Choroid plexus epithelial cell (primary cell): Measurements from ENCODE around the gene PPP1CA.

ENCODE experiments used
- DNase-seq: peaks from one replicate; pipeline ENCODE4 v3.0.0-alpha.2; 2010; ENCODE audit warnings: low read depth
- H3K4me3 ChIP-seq: 2 replicates; pipeline ENCODE4 v1.5.1; 2011; ENCODE audit warnings: low read depth, mild to moderate bottlenecking, control low read depth, low read length, moderate library complexity
- TF ChIP-seq, protein P1 (sequence below): conservative IDR thresholded peaks from 2 replicates; pipeline ENCODE4 v1.5.1; 2011; ENCODE audit warnings: low read depth, mild to moderate bottlenecking, control low read depth, inconsistent platforms, low read length, moderate library complexity

The PPP1CA gene

DNA sequence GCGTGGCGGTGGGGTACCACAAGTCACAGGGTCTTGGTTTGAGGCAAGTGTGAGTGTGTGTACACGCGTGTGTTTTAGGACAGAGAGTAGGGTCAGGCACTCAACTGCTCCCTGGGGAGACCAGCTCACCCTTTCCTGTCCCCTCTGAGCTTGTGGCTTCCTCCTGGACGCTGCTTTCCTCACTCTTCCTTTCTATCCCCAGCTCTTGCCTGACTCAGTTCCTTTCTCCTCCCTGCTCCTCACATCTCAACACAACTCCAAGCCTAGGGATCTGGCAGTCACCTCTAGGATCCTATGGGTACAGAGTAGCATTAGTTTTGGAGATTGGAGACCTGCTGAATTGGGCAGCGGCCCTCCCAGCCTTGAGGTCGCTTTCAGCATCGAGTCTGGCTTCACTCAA lies 32.4 kb downstream of the PPP1CA start:
- TF ChIP-seq, protein P1, sequence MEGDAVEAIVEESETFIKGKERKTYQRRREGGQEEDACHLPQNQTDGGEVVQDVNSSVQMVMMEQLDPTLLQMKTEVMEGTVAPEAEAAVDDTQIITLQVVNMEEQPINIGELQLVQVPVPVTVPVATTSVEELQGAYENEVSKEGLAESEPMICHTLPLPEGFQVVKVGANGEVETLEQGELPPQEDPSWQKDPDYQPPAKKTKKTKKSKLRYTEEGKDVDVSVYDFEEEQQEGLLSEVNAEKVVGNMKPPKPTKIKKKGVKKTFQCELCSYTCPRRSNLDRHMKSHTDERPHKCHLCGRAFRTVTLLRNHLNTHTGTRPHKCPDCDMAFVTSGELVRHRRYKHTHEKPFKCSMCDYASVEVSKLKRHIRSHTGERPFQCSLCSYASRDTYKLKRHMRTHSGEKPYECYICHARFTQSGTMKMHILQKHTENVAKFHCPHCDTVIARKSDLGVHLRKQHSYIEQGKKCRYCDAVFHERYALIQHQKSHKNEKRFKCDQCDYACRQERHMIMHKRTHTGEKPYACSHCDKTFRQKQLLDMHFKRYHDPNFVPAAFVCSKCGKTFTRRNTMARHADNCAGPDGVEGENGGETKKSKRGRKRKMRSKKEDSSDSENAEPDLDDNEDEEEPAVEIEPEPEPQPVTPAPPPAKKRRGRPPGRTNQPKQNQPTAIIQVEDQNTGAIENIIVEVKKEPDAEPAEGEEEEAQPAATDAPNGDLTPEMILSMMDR = no peak
- H3K4me3 ChIP-seq = no peak overlapping the region
- DNase-seq = no peak

DNA sequence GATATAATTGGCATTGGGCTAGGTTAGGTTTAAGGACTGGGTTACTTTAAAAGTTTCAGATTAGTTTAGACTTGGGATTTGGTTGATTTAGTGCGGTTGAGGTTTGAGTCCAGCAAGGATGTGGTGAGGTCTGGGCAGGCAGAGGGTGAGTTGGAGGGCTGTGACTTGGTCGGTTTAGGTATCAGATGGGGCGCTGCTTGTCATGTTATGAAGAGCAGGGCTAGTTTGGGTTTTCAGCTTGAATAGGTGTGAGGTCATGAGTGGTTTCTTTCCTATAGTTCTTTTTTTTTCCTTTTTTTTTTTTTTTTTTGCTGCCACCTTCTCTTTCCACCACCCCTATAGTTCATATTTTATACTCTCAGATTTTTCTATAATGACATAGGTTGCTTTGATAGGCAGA lies 33.0 kb downstream of the PPP1CA start:
- TF ChIP-seq, protein P1 = no peak
- DNase-seq = no peak
- H3K4me3 ChIP-seq = no peak overlapping the region

DNA sequence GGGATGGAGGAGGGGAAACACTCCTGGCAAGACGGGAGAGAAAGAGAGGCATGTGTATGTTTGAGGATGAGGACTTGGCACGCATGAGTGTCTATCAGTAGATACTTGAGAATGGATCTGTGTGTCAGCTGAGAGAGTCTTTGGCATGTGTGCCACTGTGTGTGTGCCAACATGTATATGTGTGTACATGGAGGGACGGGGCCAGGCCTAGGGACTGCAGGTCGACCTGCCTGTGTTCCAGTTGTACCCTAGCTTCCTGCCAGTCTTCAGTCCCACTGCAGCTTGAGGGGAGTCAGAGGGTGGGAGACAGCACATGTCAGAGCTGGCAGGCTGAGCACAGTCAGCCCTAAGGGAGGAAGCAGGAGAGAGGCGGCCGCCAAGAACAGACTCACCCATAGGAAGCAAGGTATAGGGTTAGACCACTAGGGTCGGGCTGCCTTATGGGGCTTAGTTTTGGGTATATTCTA lies 33.9 kb downstream of the PPP1CA start:
- H3K4me3 ChIP-seq = no peak overlapping the region
- TF ChIP-seq, protein P1 = no peak
- no peak for DNase-seq

DNA sequence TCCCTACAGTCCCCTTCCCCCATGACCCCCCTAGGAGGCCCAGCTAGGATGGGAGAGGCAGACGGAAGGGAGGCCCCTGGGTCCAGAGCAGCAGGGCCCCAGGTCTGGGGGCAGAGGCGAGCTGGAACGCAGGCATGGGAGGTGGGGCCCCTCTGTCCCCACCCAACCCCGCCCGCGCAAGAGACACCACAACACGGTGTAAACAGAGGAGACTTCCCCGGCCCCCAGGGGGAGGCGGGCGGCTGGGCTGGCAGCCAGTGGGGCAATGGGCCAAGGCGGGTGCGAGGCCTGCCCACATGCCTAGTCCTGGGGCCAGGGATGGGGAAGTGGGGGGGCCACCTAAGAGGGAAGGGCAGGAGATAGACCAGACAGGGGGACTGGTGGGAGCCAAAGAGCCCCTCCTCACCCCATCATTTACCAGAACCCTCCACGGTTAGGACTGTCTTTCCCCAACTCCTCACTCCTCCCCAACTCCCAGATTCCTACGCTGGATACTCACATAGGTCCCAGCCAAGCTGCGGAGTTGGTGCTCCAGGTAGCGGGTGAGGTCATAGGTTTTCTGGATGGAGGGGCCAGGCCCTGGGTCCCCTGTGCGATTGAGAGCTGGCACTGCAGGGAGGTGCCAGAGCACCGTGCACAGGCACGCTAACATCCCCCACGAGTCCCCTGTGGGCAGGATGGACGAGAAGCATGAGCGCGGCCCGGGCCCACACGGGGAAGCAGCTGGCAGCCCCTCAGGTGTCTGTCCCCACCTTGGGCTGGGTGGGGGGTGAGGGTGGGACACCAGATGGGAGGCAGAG lies 34.5 kb downstream of the PPP1CA start:
- no peak overlapping the region for H3K4me3 ChIP-seq
- DNase-seq = no peak
- TF ChIP-seq, protein P1 = no peak

DNA sequence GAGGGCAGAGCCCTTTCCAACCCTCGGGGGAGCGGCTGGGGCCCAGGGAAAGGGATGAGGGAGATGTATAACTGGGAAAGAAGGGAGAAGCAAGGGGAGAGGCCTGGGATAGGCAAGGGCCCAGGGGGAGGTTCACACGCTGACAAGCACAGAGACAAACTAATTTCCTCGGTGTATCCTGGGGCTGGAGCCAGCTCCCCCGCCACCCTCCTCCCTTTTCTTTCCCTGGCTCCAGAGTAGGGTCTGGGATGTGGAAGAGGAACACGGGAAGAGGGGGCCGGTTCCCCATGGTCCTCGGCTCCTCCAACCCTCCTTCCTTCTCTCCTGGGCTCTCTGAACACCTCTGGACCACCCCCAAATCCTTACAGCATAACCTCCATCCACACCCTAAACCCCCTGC lies 35.1 kb downstream of the PPP1CA start:
- no peak for DNase-seq
- H3K4me3 ChIP-seq = no peak overlapping the region
- TF ChIP-seq, protein P1 = no peak

DNA sequence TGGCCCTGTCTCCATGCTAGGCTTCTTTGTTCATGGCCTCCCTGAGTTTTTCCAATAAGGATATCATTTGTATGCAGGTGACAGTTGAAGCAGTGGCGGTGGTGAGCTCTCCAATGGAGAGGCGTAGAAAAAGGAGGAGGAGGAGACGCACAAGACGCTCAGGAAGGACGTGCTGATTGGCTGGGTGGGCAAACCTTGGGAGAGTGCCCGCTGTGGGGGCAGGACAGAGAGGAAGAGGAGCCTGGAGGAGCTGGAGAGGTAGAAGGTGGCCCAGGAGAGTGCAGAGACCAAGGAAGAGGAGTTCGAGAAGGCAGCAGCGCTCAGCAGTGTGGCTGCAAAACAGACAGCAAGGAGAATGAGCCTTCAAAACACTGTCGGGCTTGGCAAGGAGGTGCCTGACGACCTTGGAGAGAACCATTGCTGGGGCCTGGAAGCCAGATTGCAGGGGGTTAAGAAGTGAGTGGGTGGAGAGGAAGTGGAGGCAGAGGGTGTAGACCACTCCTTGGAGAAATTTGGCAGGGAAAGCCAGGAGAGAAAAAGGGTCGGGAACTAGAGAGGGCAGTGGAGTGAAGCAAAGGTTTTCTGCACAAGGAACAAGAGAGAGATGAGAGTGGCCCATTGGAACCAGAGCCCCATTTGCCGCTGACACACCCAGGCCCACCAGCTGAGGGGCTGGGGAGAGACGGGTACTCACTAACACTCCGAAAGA lies 35.8 kb downstream of the PPP1CA start:
- no peak overlapping the region for H3K4me3 ChIP-seq

More for the DNA sequence above, 35.8 kb downstream of the PPP1CA start:
- TF ChIP-seq, protein P1 = no peak
- no peak for DNase-seq
